HCT116 (cell line): ENCODE results near the gene RCN2. TPM values are rescaled to one million over a fixed set of nuclear protein-coding genes. Genes with fewer than 3 reads are reported as not detected.

Experiments
- ATAC-seq: fragments of 200-7000 bp; cut with Tn5 transposase; 2 replicates; pipeline ENCODE4 v1.9.1; 2020; ENCODE audit warnings: mild to moderate bottlenecking, moderate library complexity
- BruUV-seq: library from RNA; stranded (reverse); fragments of 400-500 nt; replicated peaks from 2 replicates; lab custom pipeline; 2021; lab: Mats Ljungman, UMichigan
- CTCF ChIA-PET: fragments of 300-600 bp; sonication (Branson Sonifier 250); formaldehyde crosslinking; loops from one replicate; lab custom pipeline; 2021; ENCODE audit warnings: antibody characterized with exemption; lab: Charles Lee
- POLR2A ChIA-PET: fragments of 300-600, 350-600 bp; sonication (Branson Sonifier 250); formaldehyde crosslinking; loops from one replicate; lab custom pipeline; 2021; ENCODE audit warnings: antibody characterized with exemption; lab: Charles Lee
- RAD21 ChIA-PET, 2 experiments: fragments of 300-600 bp; sonication (Branson Sonifier 250); formaldehyde crosslinking; loops; one replicate each; lab custom pipeline; 2023; ENCODE audit warnings: low total read pairs in 2 of 2; ENCODE audit not compliant: uncharacterized antibody in 2 of 2, unreplicated experiment in 2 of 2, low non-redundant PET in 1 of 2; lab: Charles Lee
- DNase-seq: peaks from one replicate; pipeline ENCODE4 v3.0.0-alpha.2; 2010; ENCODE audit warnings: low read depth, low spot score
- H2AFZ ChIP-seq: fragments of 200-600 bp; shearing (Covaris generic), sonication (generic); 2 replicates; pipeline ENCODE4 v1.6.1; 2017; ENCODE audit warnings: low read depth, mixed run types, mixed read lengths, antibody characterized with exemption, low read length; ENCODE audit not compliant: poor library complexity, severe bottlenecking
- H3K27ac ChIP-seq: 2 replicates; pipeline ENCODE4 v1.5.1; 2012; ENCODE audit warnings: low read depth, low read length
- H3K27me3 ChIP-seq: fragments of 200-600 bp; sonication (generic); 2 replicates; pipeline ENCODE4 v1.6.1; 2016; ENCODE audit warnings: mixed run types, low read length, mixed read lengths; ENCODE audit not compliant: insufficient read depth
- H3K36me3 ChIP-seq, 2 experiments: fragments of 200-500 bp in 1 of 2; fragments of 200-600 bp in 1 of 2; sonication (Bioruptor generic) in 1 of 2; sonication (generic) in 1 of 2; 2 replicates each; pipeline versions ENCODE4 v1.5.1 to v1.6.1; 2014 to 2016; ENCODE audit warnings: low read length in 2 of 2, inconsistent platforms in 1 of 2, mixed read lengths in 1 of 2, mixed run types in 1 of 2; ENCODE audit not compliant: insufficient read depth in 2 of 2, control insufficient read depth in 1 of 2
- H3K4me1 ChIP-seq, 2 experiments: fragments of 200-600 bp in 1 of 2; sonication (generic) in 1 of 2; 2 replicates each; pipeline versions ENCODE4 v1.5.1 to v1.6.1; 2012 to 2017; ENCODE audit warnings: low read length in 2 of 2, inconsistent platforms in 1 of 2, mild to moderate bottlenecking in 1 of 2, mixed read lengths in 1 of 2, mixed run types in 1 of 2, moderate library complexity in 1 of 2; ENCODE audit not compliant: insufficient read depth in 2 of 2, control insufficient read depth in 1 of 2
- H3K4me2 ChIP-seq: fragments of 200-600 bp; sonication (generic); 2 replicates; pipeline ENCODE4 v1.6.1; 2017; ENCODE audit warnings: mixed run types, low read length, mixed read lengths
- H3K4me3 ChIP-seq, 2 experiments: fragments of 200-600 bp in 1 of 2; sonication (generic) in 1 of 2; replicated peaks in 1 of 2; 2 replicates each; pipeline ENCODE4 v1.5.1; 2011 to 2016; ENCODE audit warnings: low read length in 2 of 2, control low read depth in 1 of 2, low read depth in 1 of 2, mild to moderate bottlenecking in 1 of 2, mixed read lengths in 1 of 2, mixed run types in 1 of 2
- H3K79me2 ChIP-seq: fragments of 200-600 bp; sonication (generic); 2 replicates; pipeline ENCODE4 v1.6.1; 2017; ENCODE audit warnings: mild to moderate bottlenecking, mixed run types, low read length, moderate library complexity, mixed read lengths; ENCODE audit not compliant: insufficient read depth
- H3K9ac ChIP-seq: fragments of 200-600 bp; sonication (generic); 2 replicates; pipeline ENCODE4 v1.6.1; 2016; ENCODE audit warnings: low read length, mixed read lengths
- H3K9me2 ChIP-seq: fragments of 200-600 bp; sonication (generic), shearing (Covaris generic); 2 replicates; pipeline ENCODE4 v1.6.1; 2017; ENCODE audit warnings: mixed run types, mild to moderate bottlenecking, moderate library complexity; ENCODE audit not compliant: insufficient read depth
- H3K9me3 ChIP-seq, 2 experiments: fragments of 200-500 bp in 1 of 2; fragments of 200-600 bp in 1 of 2; sonication (Bioruptor generic) in 1 of 2; sonication (generic) in 1 of 2; 2 replicates each; pipeline ENCODE4 v1.6.1; 2014 to 2017; ENCODE audit warnings: low read length in 2 of 2, mixed read lengths in 2 of 2, inconsistent platforms in 1 of 2, low read depth in 1 of 2, mild to moderate bottlenecking in 1 of 2, mixed run types in 1 of 2, moderate library complexity in 1 of 2; ENCODE audit not compliant: control insufficient read depth in 1 of 2, insufficient read depth in 1 of 2
- H4K20me1 ChIP-seq: fragments of 200-600 bp; sonication (generic), shearing (Covaris generic); 2 replicates; pipeline ENCODE4 v1.6.1; 2017; ENCODE audit warnings: mixed run types, mild to moderate bottlenecking, moderate library complexity; ENCODE audit not compliant: insufficient read depth
- ELF1 ChIP-seq: IDR thresholded peaks from 2 replicates; pipeline ENCODE4 v1.6.1; 2012; ENCODE audit warnings: low read depth, borderline replicate concordance
- MAX ChIP-seq: IDR thresholded peaks from 2 replicates; pipeline ENCODE4 v1.6.1; 2012
- RAD21 ChIP-seq: IDR thresholded peaks from 2 replicates; pipeline ENCODE4 v1.6.1; 2012; ENCODE audit warnings: low read depth, mild to moderate bottlenecking
- ZFX ChIP-seq: fragments of 450-650 bp; IDR thresholded peaks from 2 replicates; pipeline ENCODE4 v1.6.1; 2017
- intact Hi-C: fragments of 100-400 bp; cut with micrococcal nuclease; formaldehyde crosslinking; loops from 2 replicates; pipeline ENCODE4 v1.10.0; 2022
- total RNA-seq: library from RNA; stranded (reverse); gene quantifications from one replicate; pipeline ENCODE4 v1.2.1, GENCODE V29; 2021; ENCODE audit not compliant: unreplicated experiment

Gene RCN2
- total RNA-seq, 1 experiment from 2014 or later, result 71.5 TPM

- RAD21 ChIA-PET, result no interaction called here
- no peaks in the 10 kb centered on the region for H3K36me3 ChIP-seq
- no peak overlapping the region for H3K9ac ChIP-seq
- no peaks in the 10 kb centered on the region for H4K20me1 ChIP-seq
- no peaks in the 10 kb centered on the region for H3K4me1 ChIP-seq
- H3K27me3 ChIP-seq, result 0 out of 2 replicates have a peak, but pooled peaks cover 2% of the 10 kb centered on the region
- no peak for TF ChIP-seq MAX
- TF ChIP-seq ZFX, result no peak
- H3K27ac ChIP-seq, result no peak overlapping the region
- POLR2A ChIA-PET, result no interaction called here
- no TSS peak for BruUV-seq
- no peak overlapping the region for H3K4me3 ChIP-seq
- no peaks in the 10 kb centered on the region for H3K9me2 ChIP-seq
- ATAC-seq (no peak), DNase-seq (no peak)
- intact Hi-C loops, result no loop called here
- no peak overlapping the region for H2AFZ ChIP-seq
- no peaks in the 10 kb centered on the region for H3K9me3 ChIP-seq
- H3K4me2 ChIP-seq, result no peak overlapping the region
- H3K79me2 ChIP-seq, result no peaks in the 10 kb centered on the region
- CTCF ChIA-PET, result interaction anchor here (1.2 kb wide), 1 partner anchor 8 kb away, joined by 5 read pairs; no protein-coding TSS in a partner anchor
These were observed 48.5 kb downstream of the RCN2 start for GRCh38 chr15:76979996-76980520.

- no TSS peak for BruUV-seq
- intact Hi-C loops, result no loop called here
- no peak for ATAC-seq
- H3K4me1 ChIP-seq, result no peaks in the 10 kb centered on the region
- H3K4me3 ChIP-seq, result no peak overlapping the region
- CTCF ChIA-PET, result interaction anchor here (1.1 kb wide), 1 partner anchor 560 kb away, joined by 3 read pairs; no protein-coding TSS in a partner anchor
- H3K27ac ChIP-seq, result no peak overlapping the region
- H3K79me2 ChIP-seq, result no peaks in the 10 kb centered on the region
- H3K9me3 ChIP-seq, result no peaks in the 10 kb centered on the region
- TF ChIP-seq ELF1, result no peak
- no peak for TF ChIP-seq RAD21
- H3K27me3 ChIP-seq, result no peaks in the 10 kb centered on the region
- DNase-seq, result no peak
- no peak overlapping the region for H3K4me2 ChIP-seq
- H3K9ac ChIP-seq, result no peak overlapping the region
- H2AFZ ChIP-seq, result no peak overlapping the region
- RAD21 ChIA-PET, result no interaction called here
- H3K9me2 ChIP-seq, result no peaks in the 10 kb centered on the region
- no peaks in the 10 kb centered on the region for H4K20me1 ChIP-seq
- POLR2A ChIA-PET, result no interaction called here
- no peaks in the 10 kb centered on the region for H3K36me3 ChIP-seq
These were observed 50.8 kb downstream of the RCN2 start for GRCh38 chr15:76982356-76982755.
